HEK293 (cell line): ENCODE results near the gene IKZF2.

ENCODE experiments used
- CTCF ChIA-PET: fragments of 350-600 bp; formaldehyde crosslinking; extraction: SDS; loops from one replicate; lab custom pipeline; 2021; ENCODE audit warnings: antibody characterized with exemption; lab: Yijun Ruan, JAX
- POLR2A ChIA-PET: fragments of 300-600 bp; formaldehyde crosslinking; extraction: SDS; loops from one replicate; lab custom pipeline; 2020; ENCODE audit warnings: antibody characterized with exemption, inconsistent platforms; lab: Yijun Ruan, JAX
- H3K27ac ChIP-seq: fragments of 200-500 bp; sonication (Bioruptor generic); 2 replicates; pipeline ENCODE4 v1.5.1; 2014; ENCODE audit warnings: low read depth, low read length, control low read depth, inconsistent platforms; ENCODE audit errors: extremely low read depth
- H3K36me3 ChIP-seq, 2 experiments: fragments of 200-500 bp in 1 of 2; sonication (Bioruptor generic) in 1 of 2; 1 replicate in 1 of 2; 2 replicates in 1 of 2; pipeline ENCODE4 v1.5.1; 2014 to 2017; ENCODE audit warnings: inconsistent platforms in 2 of 2, low read length in 2 of 2; ENCODE audit not compliant: control insufficient read depth in 2 of 2, insufficient read depth in 1 of 2
- H3K4me1 ChIP-seq: fragments of 200-500 bp; sonication (Bioruptor generic); 2 replicates; pipeline ENCODE4 v1.5.1; 2014; ENCODE audit warnings: mild to moderate bottlenecking, low read length, inconsistent platforms; ENCODE audit not compliant: control insufficient read depth, insufficient read depth
- H3K4me3 ChIP-seq: 2 replicates; pipeline ENCODE4 v1.5.1; 2011; ENCODE audit warnings: low read depth, mild to moderate bottlenecking, control low read depth, low read length, moderate library complexity
- H3K9me3 ChIP-seq: fragments of 200-500 bp; sonication (Bioruptor generic); 2 replicates; pipeline ENCODE4 v1.5.1; 2014; ENCODE audit warnings: low read depth, low read length, inconsistent platforms; ENCODE audit not compliant: control insufficient read depth, insufficient read depth
- ATF2 ChIP-seq: fragments of 450-650 bp; formaldehyde crosslinking; IDR thresholded peaks from 2 replicates; pipeline ENCODE4 v1.5.1; 2016; ENCODE audit warnings: missing biosample characterization, missing genetic modification characterization, low read depth
- GLIS1 ChIP-seq: fragments of 450-650 bp; formaldehyde crosslinking; IDR thresholded peaks from 2 replicates; pipeline ENCODE4 v1.5.1; 2016; ENCODE audit warnings: missing biosample characterization, missing genetic modification characterization
- GLIS2 ChIP-seq: fragments of 450-650 bp; formaldehyde crosslinking; IDR thresholded peaks from 2 replicates; pipeline ENCODE4 v1.5.1; 2016; ENCODE audit warnings: missing biosample characterization, missing genetic modification characterization
- KLF7 ChIP-seq: fragments of 450-650 bp; formaldehyde crosslinking; IDR thresholded peaks from 2 replicates; pipeline ENCODE4 v1.5.1; 2016; ENCODE audit warnings: missing biosample characterization, missing genetic modification characterization, borderline replicate concordance
- KLF8 ChIP-seq: fragments of 450-650 bp; formaldehyde crosslinking; IDR thresholded peaks from 2 replicates; pipeline ENCODE4 v1.5.1; 2016; ENCODE audit warnings: missing biosample characterization, missing genetic modification characterization
- SCRT1 ChIP-seq: fragments of 450-650 bp; formaldehyde crosslinking; IDR thresholded peaks from 2 replicates; pipeline ENCODE4 v1.5.1; 2016; ENCODE audit warnings: missing biosample characterization, missing genetic modification characterization, borderline replicate concordance
- TCF7L2 ChIP-seq: IDR thresholded peaks from 2 replicates; pipeline ENCODE4 v1.6.1; 2011; ENCODE audit warnings: low read depth, mild to moderate bottlenecking, inconsistent platforms, low read length, moderate library complexity, borderline replicate concordance
- ZBTB26 ChIP-seq: fragments of 450-650 bp; formaldehyde crosslinking; optimal IDR thresholded peaks from 2 replicates; pipeline ENCODE3; 2016; ENCODE audit warnings: missing biosample characterization, mild to moderate bottlenecking, missing genetic modification characterization
- ZNF175 ChIP-seq: fragments of 450-650 bp; formaldehyde crosslinking; IDR thresholded peaks from 2 replicates; pipeline ENCODE4 v1.5.1; 2016; ENCODE audit warnings: missing biosample characterization, missing genetic modification characterization
- ZNF202 ChIP-seq: fragments of 450-650 bp; formaldehyde crosslinking; IDR thresholded peaks from 2 replicates; pipeline ENCODE4 v1.5.1; 2016; ENCODE audit warnings: missing biosample characterization, missing genetic modification characterization, borderline replicate concordance
- ZNF239 ChIP-seq: fragments of 450-650 bp; formaldehyde crosslinking; IDR thresholded peaks from 2 replicates; pipeline ENCODE4 v1.5.1; 2016; ENCODE audit warnings: missing biosample characterization, missing genetic modification characterization
- ZNF311 ChIP-seq: fragments of 450-650 bp; formaldehyde crosslinking; IDR thresholded peaks from 2 replicates; pipeline ENCODE4 v1.5.1; 2017; ENCODE audit warnings: missing biosample characterization, missing genetic modification characterization, borderline replicate concordance
- ZNF341 ChIP-seq: fragments of 450-650 bp; formaldehyde crosslinking; IDR thresholded peaks from 2 replicates; pipeline ENCODE4; 2016; ENCODE audit warnings: low read depth, missing biosample characterization, missing genetic modification characterization
- ZNF37A ChIP-seq: fragments of 450-650 bp; IDR thresholded peaks from 2 replicates; pipeline ENCODE4 v1.5.1; 2018; ENCODE audit warnings: missing biosample characterization, missing genetic modification characterization
- ZNF391 ChIP-seq: fragments of 450-650 bp; formaldehyde crosslinking; IDR thresholded peaks from 2 replicates; pipeline ENCODE4 v1.5.1; 2016; ENCODE audit warnings: low read depth, missing biosample characterization, missing genetic modification characterization, borderline replicate concordance
- ZNF404 ChIP-seq: fragments of 450-650 bp; formaldehyde crosslinking; IDR thresholded peaks from 2 replicates; pipeline ENCODE4 v1.5.1; 2017; ENCODE audit warnings: missing biosample characterization, missing genetic modification characterization
- ZNF423 ChIP-seq: fragments of 450-650 bp; formaldehyde crosslinking; IDR thresholded peaks from 2 replicates; pipeline ENCODE4 v1.5.1; 2016; ENCODE audit warnings: missing biosample characterization, missing genetic modification characterization
- ZNF521 ChIP-seq: fragments of 450-650 bp; formaldehyde crosslinking; IDR thresholded peaks from 2 replicates; pipeline ENCODE4 v1.5.1; 2017; ENCODE audit warnings: missing biosample characterization, mild to moderate bottlenecking, missing genetic modification characterization
- ZNF555 ChIP-seq: fragments of 450-650 bp; formaldehyde crosslinking; conservative IDR thresholded peaks from 2 replicates; pipeline ENCODE4 v1.5.1; 2017; ENCODE audit warnings: missing biosample characterization, mild to moderate bottlenecking, missing genetic modification characterization, inconsistent platforms
- ZNF560 ChIP-seq: fragments of 450-650 bp; formaldehyde crosslinking; IDR thresholded peaks from 2 replicates; pipeline ENCODE4 v1.5.1; 2017; ENCODE audit warnings: missing biosample characterization, missing genetic modification characterization, borderline replicate concordance
- ZNF610 ChIP-seq: fragments of 450-650 bp; formaldehyde crosslinking; IDR thresholded peaks from 2 replicates; pipeline ENCODE4 v1.5.1; 2016; ENCODE audit warnings: missing biosample characterization, missing genetic modification characterization, borderline replicate concordance
- ZNF624 ChIP-seq: fragments of 450-650 bp; formaldehyde crosslinking; IDR thresholded peaks from 2 replicates; pipeline ENCODE4 v1.5.1; 2017; ENCODE audit warnings: missing biosample characterization, missing genetic modification characterization
- TF ChIP-seq, protein P1 (sequence below): fragments of 450-650 bp; IDR thresholded peaks from 2 replicates; pipeline ENCODE4 v1.5.1; 2018; ENCODE audit warnings: missing biosample characterization, mild to moderate bottlenecking, missing genetic modification characterization
- TF ChIP-seq, protein P2 (sequence below): fragments of 450-650 bp; formaldehyde crosslinking; conservative IDR thresholded peaks from 2 replicates; pipeline ENCODE4 v1.5.1; 2016; ENCODE audit warnings: low read depth, missing biosample characterization, missing genetic modification characterization
- TF ChIP-seq, protein P3 (sequence below): fragments of 450-650 bp; formaldehyde crosslinking; IDR thresholded peaks from 2 replicates; pipeline ENCODE4 v1.5.1; 2016; ENCODE audit warnings: missing biosample characterization, missing genetic modification characterization

IKZF2 gene

DNA sequence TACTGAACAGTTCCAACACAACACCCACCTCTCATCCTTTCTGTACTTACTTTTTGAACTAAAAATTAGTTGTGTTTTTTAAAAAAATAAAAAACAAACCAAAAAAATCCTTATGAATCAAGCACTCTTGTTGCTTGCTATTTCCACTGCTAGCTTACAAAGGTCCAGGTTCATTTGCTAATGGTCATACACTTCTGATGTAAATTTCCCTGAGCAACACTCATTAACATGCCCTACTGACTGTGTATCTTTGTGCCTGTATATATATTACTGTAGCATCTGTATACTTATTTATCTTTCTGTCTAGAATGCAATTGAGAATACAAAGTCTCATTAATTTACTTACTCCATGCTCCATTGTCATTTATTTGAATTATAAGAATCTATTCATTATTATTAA, 30.3 kb upstream of the IKZF2 start (continued):
- no peak for TF ChIP-seq GLIS1 (tag by site-specific recombination)
- no peak for TF ChIP-seq KLF8
- TF ChIP-seq ZBTB26 (tag by site-specific recombination): no peak

DNA sequence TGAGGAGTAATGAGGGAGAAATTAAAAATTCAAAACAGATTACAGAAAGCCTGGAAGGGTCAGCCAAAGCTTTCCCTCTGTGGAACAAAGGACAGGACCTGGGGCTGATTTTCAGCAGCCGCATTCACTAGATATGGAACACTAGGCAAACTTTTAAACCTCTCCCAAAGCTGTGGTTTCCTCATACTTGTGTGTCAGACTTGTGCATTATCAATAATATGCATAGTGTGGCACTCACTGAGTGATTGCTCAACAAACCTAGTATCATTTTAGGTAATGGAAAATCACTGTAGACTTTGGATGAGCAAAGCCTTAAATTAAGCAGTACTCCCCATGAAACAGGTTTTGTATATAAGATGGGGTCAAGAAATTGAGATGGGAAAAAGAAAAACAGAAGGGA, 26.3 kb upstream of the IKZF2 start:
- Histone ChIP-seq H3K36me3 (no peaks in the 10 kb centered on the region), H3K4me3 (no peak overlapping the region), H3K9me3 (no peaks in the 10 kb centered on the region), H3K27ac (no peak overlapping the region)
- POLR2A ChIA-PET: no interaction called here
- CTCF ChIA-PET: no interaction called here
- TF ChIP-seq ZNF423 (tag by site-specific recombination) (no peak), KLF8 (no peak), ZNF521 (tag by site-specific recombination) (no peak), ZNF37A (tag by site-specific recombination) (no peak), ZNF175 (tag by site-specific recombination) (no peak), ZNF404 (tag by site-specific recombination) (no peak), SCRT1 (tag by site-specific recombination) (no peak), TCF7L2 (no peak), GLIS2 (no peak), ZNF311 (tag by site-specific recombination) (no peak), ZNF560 (tag by site-specific recombination) (no peak), ZNF239 (tag by site-specific recombination) (no peak), KLF7 (no peak)
- TF ChIP-seq, protein P1, sequence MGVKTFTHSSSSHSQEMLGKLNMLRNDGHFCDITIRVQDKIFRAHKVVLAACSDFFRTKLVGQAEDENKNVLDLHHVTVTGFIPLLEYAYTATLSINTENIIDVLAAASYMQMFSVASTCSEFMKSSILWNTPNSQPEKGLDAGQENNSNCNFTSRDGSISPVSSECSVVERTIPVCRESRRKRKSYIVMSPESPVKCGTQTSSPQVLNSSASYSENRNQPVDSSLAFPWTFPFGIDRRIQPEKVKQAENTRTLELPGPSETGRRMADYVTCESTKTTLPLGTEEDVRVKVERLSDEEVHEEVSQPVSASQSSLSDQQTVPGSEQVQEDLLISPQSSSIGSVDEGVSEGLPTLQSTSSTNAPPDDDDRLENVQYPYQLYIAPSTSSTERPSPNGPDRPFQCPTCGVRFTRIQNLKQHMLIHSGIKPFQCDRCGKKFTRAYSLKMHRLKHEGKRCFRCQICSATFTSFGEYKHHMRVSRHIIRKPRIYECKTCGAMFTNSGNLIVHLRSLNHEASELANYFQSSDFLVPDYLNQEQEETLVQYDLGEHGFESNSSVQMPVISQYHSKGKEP (tag by site-specific recombination): no peak
- TF ChIP-seq, protein P2, sequence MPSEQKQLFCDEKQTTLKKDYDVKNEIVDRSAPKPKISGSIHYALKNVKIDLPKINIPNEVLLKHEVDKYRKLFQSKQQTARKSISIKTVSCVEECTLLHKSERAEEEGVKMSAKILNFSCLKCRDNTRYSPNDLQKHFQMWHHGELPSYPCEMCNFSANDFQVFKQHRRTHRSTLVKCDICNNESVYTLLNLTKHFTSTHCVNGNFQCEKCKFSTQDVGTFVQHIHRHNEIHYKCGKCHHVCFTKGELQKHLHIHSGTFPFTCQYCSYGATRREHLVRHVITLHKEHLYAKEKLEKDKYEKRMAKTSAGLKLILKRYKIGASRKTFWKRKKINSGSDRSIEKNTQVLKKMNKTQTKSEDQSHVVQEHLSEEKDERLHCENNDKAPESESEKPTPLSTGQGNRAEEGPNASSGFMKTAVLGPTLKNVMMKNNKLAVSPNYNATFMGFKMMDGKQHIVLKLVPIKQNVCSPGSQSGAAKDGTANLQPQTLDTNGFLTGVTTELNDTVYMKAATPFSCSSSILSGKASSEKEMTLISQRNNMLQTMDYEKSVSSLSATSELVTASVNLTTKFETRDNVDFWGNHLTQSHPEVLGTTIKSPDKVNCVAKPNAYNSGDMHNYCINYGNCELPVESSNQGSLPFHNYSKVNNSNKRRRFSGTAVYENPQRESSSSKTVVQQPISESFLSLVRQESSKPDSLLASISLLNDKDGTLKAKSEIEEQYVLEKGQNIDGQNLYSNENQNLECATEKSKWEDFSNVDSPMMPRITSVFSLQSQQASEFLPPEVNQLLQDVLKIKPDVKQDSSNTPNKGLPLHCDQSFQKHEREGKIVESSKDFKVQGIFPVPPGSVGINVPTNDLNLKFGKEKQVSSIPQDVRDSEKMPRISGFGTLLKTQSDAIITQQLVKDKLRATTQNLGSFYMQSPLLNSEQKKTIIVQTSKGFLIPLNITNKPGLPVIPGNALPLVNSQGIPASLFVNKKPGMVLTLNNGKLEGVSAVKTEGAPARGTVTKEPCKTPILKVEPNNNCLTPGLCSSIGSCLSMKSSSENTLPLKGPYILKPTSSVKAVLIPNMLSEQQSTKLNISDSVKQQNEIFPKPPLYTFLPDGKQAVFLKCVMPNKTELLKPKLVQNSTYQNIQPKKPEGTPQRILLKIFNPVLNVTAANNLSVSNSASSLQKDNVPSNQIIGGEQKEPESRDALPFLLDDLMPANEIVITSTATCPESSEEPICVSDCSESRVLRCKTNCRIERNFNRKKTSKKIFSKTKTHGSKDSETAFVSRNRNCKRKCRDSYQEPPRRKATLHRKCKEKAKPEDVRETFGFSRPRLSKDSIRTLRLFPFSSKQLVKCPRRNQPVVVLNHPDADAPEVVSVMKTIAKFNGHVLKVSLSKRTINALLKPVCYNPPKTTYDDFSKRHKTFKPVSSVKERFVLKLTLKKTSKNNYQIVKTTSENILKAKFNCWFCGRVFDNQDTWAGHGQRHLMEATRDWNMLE: no peak
- TF ChIP-seq, all 188 proteins: peak for 0
- H3K4me1 ChIP-seq: no peaks in the 10 kb centered on the region

DNA sequence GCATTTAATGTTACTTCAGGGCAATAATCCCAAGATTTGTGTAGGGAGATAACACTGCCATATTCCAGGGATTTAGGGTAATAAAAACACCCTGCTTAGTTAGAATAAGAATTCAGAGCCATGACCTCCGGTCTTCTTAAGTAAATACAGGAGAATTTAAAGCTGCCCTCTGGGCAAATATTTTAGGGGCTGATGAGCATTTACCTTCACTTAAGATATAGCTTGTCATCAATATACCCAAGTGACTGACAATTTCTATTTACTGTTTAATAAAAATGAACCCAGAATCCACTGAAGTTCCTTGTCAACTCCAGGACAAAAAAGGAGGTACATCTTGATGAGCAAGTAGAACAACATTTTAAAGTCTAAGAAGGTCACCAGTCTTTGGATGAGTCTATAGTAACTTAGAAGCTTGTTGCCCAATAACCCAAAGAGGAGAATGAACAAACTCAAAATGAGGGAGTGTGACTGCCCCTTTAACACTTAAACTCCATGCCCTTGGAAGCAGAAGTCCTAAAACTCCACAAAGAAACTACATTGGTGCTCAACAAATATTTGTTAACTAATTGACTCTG, 24.3 kb upstream of the IKZF2 start:
- no peaks in the 10 kb centered on the region for H3K4me1 ChIP-seq
- POLR2A ChIA-PET: no interaction called here
- H3K36me3 ChIP-seq: no peaks in the 10 kb centered on the region
- H3K4me3 ChIP-seq: no peak overlapping the region
- no peaks in the 10 kb centered on the region for H3K9me3 ChIP-seq
- H3K27ac ChIP-seq: no peak overlapping the region
- CTCF ChIA-PET: no interaction called here
- TF ChIP-seq ATF2 (tag by site-specific recombination): no peak
- no peak for TF ChIP-seq ZNF341
- no peak for TF ChIP-seq ZNF624
- TF ChIP-seq, protein P3, sequence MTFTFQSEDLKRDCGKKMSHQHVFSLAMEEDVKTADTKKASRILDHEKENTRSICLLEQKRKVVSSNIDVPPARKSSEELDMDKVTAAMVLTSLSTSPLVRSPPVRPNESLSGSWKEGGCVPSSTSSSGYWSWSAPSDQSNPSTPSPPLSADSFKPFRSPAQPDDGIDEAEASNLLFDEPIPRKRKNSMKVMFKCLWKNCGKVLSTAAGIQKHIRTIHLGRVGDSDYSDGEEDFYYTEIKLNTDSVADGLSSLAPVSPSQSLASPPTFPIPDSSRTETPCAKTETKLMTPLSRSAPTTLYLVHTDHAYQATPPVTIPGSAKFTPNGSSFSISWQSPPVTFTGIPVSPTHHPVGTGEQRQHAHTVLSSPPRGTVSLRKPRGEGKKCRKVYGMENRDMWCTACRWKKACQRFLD (tag by site-specific recombination): no peak
- no peak for TF ChIP-seq ZNF610 (tag by site-specific recombination)
- no peak for TF ChIP-seq ZNF555 (tag by site-specific recombination)
- TF ChIP-seq ZNF202 (tag by site-specific recombination): no peak
- TF ChIP-seq ZNF391: no peak
